ENCODE data around the gene SRP19.

- TF ChIP-seq EZH2 (IDR thresholded peaks at IDR 0.05; ENCODE audit: insufficient read depth, poor library complexity, severe bottlenecking): no peak
- no peak for TF ChIP-seq EZH2phosphoT487 (IDR thresholded peaks at IDR 0.05; ENCODE audit: insufficient read depth, low read depth)
Measured at GRCh38 chr5:112865128-112865527, 4.0 kb downstream of the SRP19 start.
